ENCODE measurements around the gene C3orf22.

GRCh38 chr3:126522363-126522788 is 36.4 kb downstream of the C3orf22 start:
- TF ChIP-seq POLR2A (IDR thresholded peaks at IDR 0.05) (no peak), EP300 (IDR thresholded peaks at IDR 0.05; ENCODE audit: low read depth) (no peak)
